GM23338 (cell line): ENCODE data around the gene HAGH. TPM values are rescaled to one million over a fixed set of nuclear protein-coding genes. Genes with fewer than 3 reads are reported as not detected.

Experiments
- ATAC-seq: fragments of 200-7000 bp; cut with Tn5 transposase; 3 replicates; pipeline ENCODE4 v1.9.1; 2020
- DNase-seq: peaks from one replicate; pipeline ENCODE4 v3.0.0-alpha.2; 2015; ENCODE audit warnings: low spot score
- H2AFZ ChIP-seq: fragments of 200-600 bp; sonication (generic); 2 replicates; pipeline ENCODE4 v1.8.0; 2016; ENCODE audit warnings: antibody characterized with exemption, mild to moderate bottlenecking, moderate library complexity
- H3F3A ChIP-seq: fragments of 200-600 bp; sonication (generic); replicated peaks from 2 replicates; pipeline ENCODE4 v1.8.0; 2017; ENCODE audit warnings: antibody characterized with exemption, mixed run types, low read depth
- H3K27ac ChIP-seq: fragments of 200-600 bp; sonication (generic); 2 replicates; pipeline ENCODE4 v1.6.1; 2016; ENCODE audit warnings: low read depth
- H3K27me3 ChIP-seq: fragments of 200-600 bp; sonication (generic); 2 replicates; pipeline ENCODE4 v1.8.0; 2016; ENCODE audit warnings: mild to moderate bottlenecking, mixed run types, moderate library complexity; ENCODE audit not compliant: insufficient read depth
- H3K36me3 ChIP-seq: fragments of 200-600 bp; sonication (generic); 2 replicates; pipeline ENCODE4 v1.8.0; 2016; ENCODE audit warnings: mild to moderate bottlenecking; ENCODE audit not compliant: insufficient read depth
- H3K4me1 ChIP-seq: fragments of 200-600 bp; sonication (generic); 2 replicates; pipeline ENCODE4 v1.8.0; 2016; ENCODE audit warnings: mild to moderate bottlenecking, moderate library complexity; ENCODE audit not compliant: insufficient read depth
- H3K4me2 ChIP-seq: fragments of 200-600 bp; sonication (generic); 2 replicates; pipeline ENCODE4 v1.7.1; 2017; ENCODE audit warnings: mixed run types
- H3K4me3 ChIP-seq: fragments of 200-600 bp; sonication (generic); 2 replicates; pipeline ENCODE4 v1.6.1; 2016; ENCODE audit warnings: mixed run types
- H3K79me2 ChIP-seq: fragments of 200-600 bp; sonication (generic); replicated peaks from 2 replicates; pipeline ENCODE4 v1.8.0; 2017; ENCODE audit warnings: mild to moderate bottlenecking; ENCODE audit not compliant: insufficient read depth
- H3K9me2 ChIP-seq: fragments of 200-600 bp; sonication (generic); 2 replicates; pipeline ENCODE4 v1.8.0; 2017; ENCODE audit not compliant: insufficient read depth
- H4K20me1 ChIP-seq: fragments of 200-600 bp; sonication (generic); replicated peaks from 2 replicates; pipeline ENCODE4 v1.8.0; 2017; ENCODE audit warnings: mild to moderate bottlenecking; ENCODE audit not compliant: insufficient read depth
- H3K27ac Mint-ChIP-seq: 2 replicates; pipeline ENCODE4 v1.8.0; 2020; ENCODE audit warnings: inconsistent platforms, mild to moderate bottlenecking, moderate library complexity, mixed read lengths
- H3K27me3 Mint-ChIP-seq: 3 replicates; pipeline ENCODE4 v1.8.0; 2022; ENCODE audit warnings: low read depth, mild to moderate bottlenecking, moderate library complexity, mixed read lengths, inconsistent platforms; ENCODE audit not compliant: insufficient read depth, poor library complexity
- H3K36me3 Mint-ChIP-seq: 3 replicates; pipeline ENCODE4 v1.8.0; 2021; ENCODE audit warnings: low read depth, mild to moderate bottlenecking, inconsistent platforms, moderate library complexity, mixed read lengths
- H3K4me1 Mint-ChIP-seq: 3 replicates; pipeline ENCODE4 v1.8.0; 2020; ENCODE audit warnings: mild to moderate bottlenecking, inconsistent platforms, mixed read lengths
- H3K4me3 Mint-ChIP-seq: 3 replicates; pipeline ENCODE4 v1.8.0; 2021; ENCODE audit warnings: moderate library complexity, mild to moderate bottlenecking, inconsistent platforms, mixed read lengths
- H3K9me3 Mint-ChIP-seq: 3 replicates; pipeline ENCODE4 v1.8.0; 2020; ENCODE audit warnings: moderate library complexity, mild to moderate bottlenecking, inconsistent platforms, mixed read lengths
- POLR2AphosphoS5 ChIP-seq: IDR thresholded peaks from 2 replicates; pipeline ENCODE4 v1.6.1; 2016; ENCODE audit warnings: antibody characterized with exemption, low read depth
- STAT1 ChIP-seq: IDR thresholded peaks from one replicate; pipeline ENCODE4 v1.6.1; 2016; ENCODE audit warnings: antibody characterized with exemption; ENCODE audit not compliant: unreplicated experiment
- polyA plus RNA-seq: library from polyadenylated mRNA; unstranded; fragments of >200 nt; fragmentation: Nextera tagmentation; extraction: Ambion mirVana; gene quantifications from 2 replicates; pipeline ENCODE4 v1.2.1, GENCODE V29; 2016
- total RNA-seq: library from RNA; depleted of rRNA; stranded (reverse); fragments of >200 nt; shearing (Covaris generic); gene quantifications from 2 replicates; pipeline ENCODE4 v1.2.3, GENCODE V29; 2014
- TF ChIP-seq, protein P1 (sequence below): fragments of 250-450 bp; sonication (Bioruptor Pico); IDR thresholded peaks from 2 replicates; pipeline ENCODE4 v1.5.0; 2020; ENCODE audit warnings: mild to moderate bottlenecking, moderate library complexity
- TF ChIP-seq, protein P2 (sequence below): IDR thresholded peaks from one replicate; pipeline ENCODE4 v1.6.1; 2018; ENCODE audit warnings: antibody characterized with exemption; ENCODE audit not compliant: unreplicated experiment
- TF ChIP-seq, protein P3 (sequence below): IDR thresholded peaks from 2 replicates; pipeline ENCODE4 v1.6.1; 2016; ENCODE audit warnings: antibody characterized with exemption

Gene HAGH
- total and polyA plus RNA-seq, 2 experiments from 2014 or later = 24.7 to 28.9 TPM

DNA sequence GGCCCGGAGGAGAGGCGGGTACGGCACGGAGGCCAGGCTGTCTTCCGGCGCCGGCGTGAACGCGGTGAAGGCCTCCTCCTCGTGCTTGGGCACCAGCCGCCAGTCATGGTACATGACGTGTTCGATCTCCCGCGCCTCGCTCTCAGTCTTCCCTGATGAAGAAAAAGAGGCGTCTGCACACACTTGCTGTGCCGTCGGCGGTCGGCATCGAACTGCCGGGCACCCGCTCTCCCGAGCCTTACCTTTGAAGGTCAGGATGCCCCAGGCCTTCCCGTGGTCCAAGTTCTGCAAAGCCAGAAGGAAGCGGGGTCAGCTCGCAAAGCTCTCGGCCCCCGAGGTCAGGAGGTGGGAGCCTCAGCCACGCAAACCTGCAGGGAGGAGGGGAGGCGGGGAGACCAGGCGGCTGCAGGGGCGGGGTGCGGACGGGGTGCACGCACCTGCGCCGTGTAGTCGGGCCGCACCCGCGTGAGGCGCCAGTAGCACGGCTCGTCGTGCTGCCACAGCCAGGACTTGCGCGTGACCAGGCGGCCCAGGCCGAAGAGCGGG lies 54.2 kb downstream of the HAGH start, which contains the start of gene EME2 (continued):
- TF ChIP-seq, protein P1, sequence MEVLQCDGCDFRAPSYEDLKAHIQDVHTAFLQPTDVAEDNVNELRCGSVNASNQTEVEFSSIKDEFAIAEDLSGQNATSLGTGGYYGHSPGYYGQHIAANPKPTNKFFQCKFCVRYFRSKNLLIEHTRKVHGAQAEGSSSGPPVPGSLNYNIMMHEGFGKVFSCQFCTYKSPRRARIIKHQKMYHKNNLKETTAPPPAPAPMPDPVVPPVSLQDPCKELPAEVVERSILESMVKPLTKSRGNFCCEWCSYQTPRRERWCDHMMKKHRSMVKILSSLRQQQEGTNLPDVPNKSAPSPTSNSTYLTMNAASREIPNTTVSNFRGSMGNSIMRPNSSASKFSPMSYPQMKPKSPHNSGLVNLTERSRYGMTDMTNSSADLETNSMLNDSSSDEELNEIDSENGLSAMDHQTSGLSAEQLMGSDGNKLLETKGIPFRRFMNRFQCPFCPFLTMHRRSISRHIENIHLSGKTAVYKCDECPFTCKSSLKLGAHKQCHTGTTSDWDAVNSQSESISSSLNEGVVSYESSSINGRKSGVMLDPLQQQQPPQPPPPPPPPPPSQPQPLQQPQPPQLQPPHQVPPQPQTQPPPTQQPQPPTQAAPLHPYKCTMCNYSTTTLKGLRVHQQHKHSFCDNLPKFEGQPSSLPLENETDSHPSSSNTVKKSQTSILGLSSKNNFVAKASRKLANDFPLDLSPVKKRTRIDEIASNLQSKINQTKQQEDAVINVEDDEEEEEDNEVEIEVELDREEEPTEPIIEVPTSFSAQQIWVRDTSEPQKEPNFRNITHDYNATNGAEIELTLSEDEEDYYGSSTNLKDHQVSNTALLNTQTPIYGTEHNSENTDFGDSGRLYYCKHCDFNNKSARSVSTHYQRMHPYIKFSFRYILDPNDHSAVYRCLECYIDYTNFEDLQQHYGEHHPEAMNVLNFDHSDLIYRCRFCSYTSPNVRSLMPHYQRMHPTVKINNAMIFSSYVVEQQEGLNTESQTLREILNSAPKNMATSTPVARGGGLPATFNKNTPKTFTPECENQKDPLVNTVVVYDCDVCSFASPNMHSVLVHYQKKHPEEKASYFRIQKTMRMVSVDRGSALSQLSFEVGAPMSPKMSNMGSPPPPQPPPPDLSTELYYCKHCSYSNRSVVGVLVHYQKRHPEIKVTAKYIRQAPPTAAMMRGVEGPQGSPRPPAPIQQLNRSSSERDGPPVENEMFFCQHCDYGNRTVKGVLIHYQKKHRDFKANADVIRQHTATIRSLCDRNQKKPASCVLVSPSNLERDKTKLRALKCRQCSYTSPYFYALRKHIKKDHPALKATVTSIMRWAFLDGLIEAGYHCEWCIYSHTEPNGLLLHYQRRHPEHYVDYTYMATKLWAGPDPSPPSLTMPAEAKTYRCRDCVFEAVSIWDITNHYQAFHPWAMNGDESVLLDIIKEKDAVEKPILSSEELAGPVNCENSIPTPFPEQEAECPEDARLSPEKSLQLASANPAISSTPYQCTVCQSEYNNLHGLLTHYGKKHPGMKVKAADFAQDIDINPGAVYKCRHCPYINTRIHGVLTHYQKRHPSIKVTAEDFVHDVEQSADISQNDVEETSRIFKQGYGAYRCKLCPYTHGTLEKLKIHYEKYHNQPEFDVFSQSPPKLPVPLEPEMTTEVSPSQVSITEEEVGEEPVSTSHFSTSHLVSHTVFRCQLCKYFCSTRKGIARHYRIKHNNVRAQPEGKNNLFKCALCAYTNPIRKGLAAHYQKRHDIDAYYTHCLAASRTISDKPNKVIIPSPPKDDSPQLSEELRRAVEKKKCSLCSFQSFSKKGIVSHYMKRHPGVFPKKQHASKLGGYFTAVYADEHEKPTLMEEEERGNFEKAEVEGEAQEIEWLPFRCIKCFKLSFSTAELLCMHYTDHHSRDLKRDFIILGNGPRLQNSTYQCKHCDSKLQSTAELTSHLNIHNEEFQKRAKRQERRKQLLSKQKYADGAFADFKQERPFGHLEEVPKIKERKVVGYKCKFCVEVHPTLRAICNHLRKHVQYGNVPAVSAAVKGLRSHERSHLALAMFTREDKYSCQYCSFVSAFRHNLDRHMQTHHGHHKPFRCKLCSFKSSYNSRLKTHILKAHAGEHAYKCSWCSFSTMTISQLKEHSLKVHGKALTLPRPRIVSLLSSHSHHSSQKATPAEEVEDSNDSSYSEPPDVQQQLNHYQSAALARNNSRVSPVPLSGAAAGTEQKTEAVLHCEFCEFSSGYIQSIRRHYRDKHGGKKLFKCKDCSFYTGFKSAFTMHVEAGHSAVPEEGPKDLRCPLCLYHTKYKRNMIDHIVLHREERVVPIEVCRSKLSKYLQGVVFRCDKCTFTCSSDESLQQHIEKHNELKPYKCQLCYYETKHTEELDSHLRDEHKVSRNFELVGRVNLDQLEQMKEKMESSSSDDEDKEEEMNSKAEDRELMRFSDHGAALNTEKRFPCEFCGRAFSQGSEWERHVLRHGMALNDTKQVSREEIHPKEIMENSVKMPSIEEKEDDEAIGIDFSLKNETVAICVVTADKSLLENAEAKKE (CRISPR knock-in tag) = no peak
- TF ChIP-seq STAT1 = no peak

DNA sequence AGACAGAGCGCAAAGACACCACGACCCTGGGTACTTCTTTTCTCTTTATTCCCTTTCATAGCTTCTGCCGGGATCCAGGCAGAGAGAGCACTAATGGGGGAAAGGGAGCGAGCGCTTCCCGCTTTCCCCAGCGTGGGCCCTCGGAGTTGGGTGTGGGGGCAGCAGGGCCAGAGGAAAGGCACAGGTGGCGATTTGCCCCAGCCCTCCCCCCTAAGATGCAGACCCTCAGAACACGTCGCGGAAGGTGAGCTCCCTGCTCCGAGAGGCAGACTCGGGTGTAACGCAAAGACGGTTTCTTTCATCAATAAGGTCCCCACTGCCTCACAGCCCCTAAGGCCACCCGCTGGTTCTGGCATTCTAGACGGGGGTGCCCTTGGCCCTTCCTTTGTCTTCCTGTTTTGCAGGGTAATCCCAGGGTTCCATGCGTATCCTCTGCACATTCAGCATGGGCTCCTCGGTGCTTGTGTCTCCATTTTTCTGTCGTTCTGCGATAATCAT lies 54.7 kb downstream of the HAGH start:
- H3K4me3 ChIP-seq = peak overlapping the region; percentile 97
- no peaks in the 10 kb centered on the region; the same call in 1 of the 2 replicates for H4K20me1 ChIP-seq
- H3F3A ChIP-seq = peaks cover 14% of the 10 kb centered on the region; the same call in 1 of the 2 replicates
- no peaks in the 10 kb centered on the region for H3K27me3 ChIP-seq
- peaks cover 8% of the 10 kb centered on the region for H3K4me1 Mint-ChIP-seq
- H3K9me3 Mint-ChIP-seq = peaks cover 4% of the 10 kb centered on the region; the same call in 2 of the 3 replicates
- DNase-seq (peak; percentile 63), ATAC-seq (peak; percentile 5)
- H3K4me1 ChIP-seq = peaks cover 4% of the 10 kb centered on the region
- peak overlapping the region; percentile 99 for H3K27ac Mint-ChIP-seq
- peak overlapping the region; percentile 91 for H3K27ac ChIP-seq
- peaks cover 27% of the 10 kb centered on the region for H3K27me3 Mint-ChIP-seq
- H2AFZ ChIP-seq = no peak overlapping the region
- H3K36me3 Mint-ChIP-seq = peaks cover 25% of the 10 kb centered on the region
- peak overlapping the region; percentile 99 for H3K4me3 Mint-ChIP-seq
- H3K36me3 ChIP-seq = no peaks in the 10 kb centered on the region
- H3K4me2 ChIP-seq = peak overlapping the region; percentile 96
- H3K9me2 ChIP-seq = no peaks in the 10 kb centered on the region
- peaks cover 15% of the 10 kb centered on the region for H3K79me2 ChIP-seq
- TF ChIP-seq, protein P2, sequence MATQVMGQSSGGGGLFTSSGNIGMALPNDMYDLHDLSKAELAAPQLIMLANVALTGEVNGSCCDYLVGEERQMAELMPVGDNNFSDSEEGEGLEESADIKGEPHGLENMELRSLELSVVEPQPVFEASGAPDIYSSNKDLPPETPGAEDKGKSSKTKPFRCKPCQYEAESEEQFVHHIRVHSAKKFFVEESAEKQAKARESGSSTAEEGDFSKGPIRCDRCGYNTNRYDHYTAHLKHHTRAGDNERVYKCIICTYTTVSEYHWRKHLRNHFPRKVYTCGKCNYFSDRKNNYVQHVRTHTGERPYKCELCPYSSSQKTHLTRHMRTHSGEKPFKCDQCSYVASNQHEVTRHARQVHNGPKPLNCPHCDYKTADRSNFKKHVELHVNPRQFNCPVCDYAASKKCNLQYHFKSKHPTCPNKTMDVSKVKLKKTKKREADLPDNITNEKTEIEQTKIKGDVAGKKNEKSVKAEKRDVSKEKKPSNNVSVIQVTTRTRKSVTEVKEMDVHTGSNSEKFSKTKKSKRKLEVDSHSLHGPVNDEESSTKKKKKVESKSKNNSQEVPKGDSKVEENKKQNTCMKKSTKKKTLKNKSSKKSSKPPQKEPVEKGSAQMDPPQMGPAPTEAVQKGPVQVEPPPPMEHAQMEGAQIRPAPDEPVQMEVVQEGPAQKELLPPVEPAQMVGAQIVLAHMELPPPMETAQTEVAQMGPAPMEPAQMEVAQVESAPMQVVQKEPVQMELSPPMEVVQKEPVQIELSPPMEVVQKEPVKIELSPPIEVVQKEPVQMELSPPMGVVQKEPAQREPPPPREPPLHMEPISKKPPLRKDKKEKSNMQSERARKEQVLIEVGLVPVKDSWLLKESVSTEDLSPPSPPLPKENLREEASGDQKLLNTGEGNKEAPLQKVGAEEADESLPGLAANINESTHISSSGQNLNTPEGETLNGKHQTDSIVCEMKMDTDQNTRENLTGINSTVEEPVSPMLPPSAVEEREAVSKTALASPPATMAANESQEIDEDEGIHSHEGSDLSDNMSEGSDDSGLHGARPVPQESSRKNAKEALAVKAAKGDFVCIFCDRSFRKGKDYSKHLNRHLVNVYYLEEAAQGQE = no peak
- 0 out of 2 replicates have a peak, but pooled peaks have one; percentile 22 for TF ChIP-seq POLR2AphosphoS5
- TF ChIP-seq, protein P3, sequence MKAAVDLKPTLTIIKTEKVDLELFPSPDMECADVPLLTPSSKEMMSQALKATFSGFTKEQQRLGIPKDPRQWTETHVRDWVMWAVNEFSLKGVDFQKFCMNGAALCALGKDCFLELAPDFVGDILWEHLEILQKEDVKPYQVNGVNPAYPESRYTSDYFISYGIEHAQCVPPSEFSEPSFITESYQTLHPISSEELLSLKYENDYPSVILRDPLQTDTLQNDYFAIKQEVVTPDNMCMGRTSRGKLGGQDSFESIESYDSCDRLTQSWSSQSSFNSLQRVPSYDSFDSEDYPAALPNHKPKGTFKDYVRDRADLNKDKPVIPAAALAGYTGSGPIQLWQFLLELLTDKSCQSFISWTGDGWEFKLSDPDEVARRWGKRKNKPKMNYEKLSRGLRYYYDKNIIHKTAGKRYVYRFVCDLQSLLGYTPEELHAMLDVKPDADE = no peak
